ENCODE results near the gene KRTAP12-4.
"Not testable (repeated sequence)": the region's sequence is repeated elsewhere in the genome, so short reads cannot be mapped to it uniquely, and the experiment has no call there.

KRTAP12-4 gene

DNA sequence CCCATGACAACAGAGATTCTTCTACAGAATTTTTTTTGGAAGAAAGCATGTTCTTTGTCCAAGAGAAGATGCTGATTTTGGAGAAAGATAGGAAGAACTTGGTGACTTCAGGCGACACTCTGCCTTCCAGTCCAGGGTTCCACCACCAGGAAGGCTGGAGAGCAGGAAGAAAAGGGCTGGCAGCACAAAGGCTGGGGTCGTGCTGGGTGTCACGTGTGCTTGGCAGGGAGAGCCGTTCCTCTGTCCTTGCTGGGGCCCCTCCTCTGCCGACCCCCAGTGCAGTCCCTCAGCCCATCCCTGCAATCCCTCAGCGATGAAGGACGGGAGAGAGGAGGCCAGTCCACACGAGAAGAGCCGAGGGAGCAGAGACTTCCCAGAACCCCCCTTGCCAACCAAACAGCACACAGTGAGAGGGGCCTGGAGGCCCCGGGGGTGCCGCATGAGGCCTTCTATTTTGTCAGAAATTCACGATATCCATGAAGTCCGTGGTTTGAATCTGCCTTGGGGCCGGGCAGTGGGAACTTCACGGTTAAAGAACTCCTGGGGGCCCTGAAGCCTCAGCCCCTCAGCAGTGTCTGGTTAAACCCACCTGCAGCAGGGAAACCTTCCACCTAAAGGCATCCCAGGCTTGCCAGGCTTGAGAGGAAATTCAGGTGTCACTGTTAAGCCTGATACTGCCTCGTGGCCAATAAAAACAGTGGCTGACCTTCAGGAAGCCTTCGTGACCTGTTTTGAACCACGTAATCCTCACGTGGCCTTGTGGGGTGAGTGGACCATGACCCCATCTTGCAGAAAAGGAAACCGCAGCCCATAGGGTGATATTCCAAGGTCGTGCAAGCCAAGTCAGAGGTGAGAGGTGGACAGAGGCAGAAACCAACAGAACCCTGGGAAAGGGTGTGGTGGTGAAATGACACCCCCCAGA lies 45.9 kb upstream of the KRTAP12-4 start:
- H3K27ac ChIP-seq = no peak overlapping the region
- TF ChIP-seq, protein P1, sequence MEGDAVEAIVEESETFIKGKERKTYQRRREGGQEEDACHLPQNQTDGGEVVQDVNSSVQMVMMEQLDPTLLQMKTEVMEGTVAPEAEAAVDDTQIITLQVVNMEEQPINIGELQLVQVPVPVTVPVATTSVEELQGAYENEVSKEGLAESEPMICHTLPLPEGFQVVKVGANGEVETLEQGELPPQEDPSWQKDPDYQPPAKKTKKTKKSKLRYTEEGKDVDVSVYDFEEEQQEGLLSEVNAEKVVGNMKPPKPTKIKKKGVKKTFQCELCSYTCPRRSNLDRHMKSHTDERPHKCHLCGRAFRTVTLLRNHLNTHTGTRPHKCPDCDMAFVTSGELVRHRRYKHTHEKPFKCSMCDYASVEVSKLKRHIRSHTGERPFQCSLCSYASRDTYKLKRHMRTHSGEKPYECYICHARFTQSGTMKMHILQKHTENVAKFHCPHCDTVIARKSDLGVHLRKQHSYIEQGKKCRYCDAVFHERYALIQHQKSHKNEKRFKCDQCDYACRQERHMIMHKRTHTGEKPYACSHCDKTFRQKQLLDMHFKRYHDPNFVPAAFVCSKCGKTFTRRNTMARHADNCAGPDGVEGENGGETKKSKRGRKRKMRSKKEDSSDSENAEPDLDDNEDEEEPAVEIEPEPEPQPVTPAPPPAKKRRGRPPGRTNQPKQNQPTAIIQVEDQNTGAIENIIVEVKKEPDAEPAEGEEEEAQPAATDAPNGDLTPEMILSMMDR (IDR thresholded peaks at IDR 0.05) = no peak
- no peak for TF ChIP-seq ZFX (IDR thresholded peaks at IDR 0.05; ENCODE audit: borderline replicate concordance)

- no peak overlapping the region for H3K27ac ChIP-seq
- TF ChIP-seq, protein P1 (IDR thresholded peaks at IDR 0.05) = no peak
- no peak for TF ChIP-seq ZFX (IDR thresholded peaks at IDR 0.05; ENCODE audit: borderline replicate concordance)
Observed at GRCh38 chr21:44699502-44700001, 45.1 kb upstream of the KRTAP12-4 start.

DNA sequence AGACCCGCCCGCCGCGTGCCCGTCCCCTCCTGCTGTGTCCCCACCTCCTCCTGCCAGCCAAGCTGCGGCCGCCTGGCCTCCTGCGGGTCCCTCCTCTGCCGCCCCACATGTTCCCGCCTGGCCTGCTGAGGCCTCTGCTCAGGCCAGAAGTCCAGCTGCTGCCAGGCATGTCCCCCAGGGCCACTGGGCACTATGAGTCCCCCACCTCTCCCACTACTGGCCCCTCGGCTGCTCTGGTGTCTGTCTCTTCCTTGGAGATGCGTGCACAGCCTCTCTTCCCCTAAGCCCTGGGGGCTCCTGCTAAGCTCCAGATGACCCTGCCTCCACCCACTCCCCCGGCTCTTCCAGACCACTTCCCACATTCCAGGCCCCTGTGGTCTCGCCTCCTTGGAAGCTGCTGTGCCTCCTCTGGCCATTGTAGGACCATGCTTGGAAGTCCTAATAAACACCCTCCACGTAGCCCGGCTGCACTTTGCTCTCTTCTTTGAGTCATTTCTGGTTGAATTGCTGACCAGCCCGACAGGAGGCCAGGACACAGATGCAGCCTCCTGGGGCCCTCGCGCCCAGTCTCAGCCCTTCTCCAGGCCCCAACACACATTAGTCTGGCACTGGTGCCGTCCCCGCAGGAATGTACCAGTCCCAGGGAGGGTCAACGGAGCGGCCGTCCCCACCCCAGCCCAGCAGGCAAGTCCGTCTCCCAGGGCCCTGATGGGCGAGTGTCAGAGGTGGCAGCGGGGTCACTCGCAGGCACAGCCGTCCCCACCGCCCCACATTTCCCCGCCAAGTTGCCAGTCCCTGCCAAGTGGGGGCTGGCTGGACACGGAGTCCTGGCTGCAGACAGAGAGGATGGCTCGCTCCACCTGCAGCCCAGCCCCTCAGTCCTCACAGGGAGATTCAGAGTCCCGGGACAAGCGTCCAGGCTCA lies 43.6 kb upstream of the KRTAP12-4 start:
- TF ChIP-seq, protein P1 (IDR thresholded peaks at IDR 0.05) = no peak
- no peak for TF ChIP-seq ZFX (IDR thresholded peaks at IDR 0.05; ENCODE audit: borderline replicate concordance)
- H3K27ac ChIP-seq = no peak overlapping the region

DNA sequence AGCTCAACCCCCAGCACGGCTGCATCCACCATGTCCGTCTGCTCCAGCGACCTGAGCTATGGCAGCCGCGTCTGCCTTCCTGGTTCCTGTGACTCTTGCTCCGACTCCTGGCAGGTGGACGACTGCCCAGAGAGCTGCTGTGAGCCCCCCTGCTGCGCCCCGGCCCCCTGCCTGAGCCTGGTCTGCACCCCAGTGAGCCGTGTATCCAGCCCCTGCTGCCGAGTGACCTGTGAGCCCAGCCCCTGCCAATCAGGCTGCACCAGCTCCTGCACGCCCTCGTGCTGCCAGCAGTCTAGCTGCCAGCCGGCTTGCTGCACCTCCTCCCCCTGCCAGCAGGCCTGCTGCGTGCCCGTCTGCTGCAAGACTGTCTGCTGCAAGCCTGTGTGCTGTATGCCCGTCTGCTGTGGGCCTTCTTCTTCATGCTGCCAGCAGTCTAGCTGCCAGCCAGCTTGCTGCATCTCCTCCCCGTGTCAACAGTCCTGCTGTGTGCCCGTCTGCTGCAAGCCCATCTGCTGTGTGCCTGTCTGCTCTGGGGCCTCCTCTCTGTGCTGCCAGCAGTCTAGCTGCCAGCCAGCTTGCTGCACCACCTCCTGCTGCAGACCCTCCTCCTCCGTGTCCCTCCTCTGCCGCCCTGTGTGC lies 42.8 kb upstream of the KRTAP12-4 start, which contains the start of gene KRTAP10-12:
TSS of gene KRTAP10-12 (plus strand) at position 1 of the 639 bp plus-strand sequence. CDS start at position 31, 30 bp downstream.
- H3K27ac ChIP-seq = not testable (repeated sequence)

DNA sequence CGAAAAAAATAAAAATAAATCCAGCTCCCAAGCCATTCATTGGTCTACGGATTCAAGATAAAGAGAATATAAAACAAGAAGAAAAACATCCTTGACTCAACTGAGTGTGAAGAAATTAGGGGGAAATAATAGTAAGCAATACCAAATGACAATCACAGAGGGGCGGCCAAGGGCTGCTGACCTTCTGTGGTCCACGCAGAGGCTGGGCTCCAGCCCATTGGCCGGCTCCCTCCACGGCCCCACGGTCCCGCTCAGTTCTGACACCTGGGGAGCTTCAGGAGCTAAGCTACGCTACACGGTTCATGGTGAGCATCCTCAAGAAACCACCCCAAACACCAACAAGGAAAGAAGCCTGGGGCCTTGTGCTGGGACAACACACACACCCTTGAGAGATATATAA lies 42.1 kb upstream of the KRTAP12-4 start:
- TF ChIP-seq, protein P1 (IDR thresholded peaks at IDR 0.05) = no peak
- TF ChIP-seq ZFX (IDR thresholded peaks at IDR 0.05; ENCODE audit: borderline replicate concordance) = no peak
- H3K27ac ChIP-seq = no peak overlapping the region

DNA sequence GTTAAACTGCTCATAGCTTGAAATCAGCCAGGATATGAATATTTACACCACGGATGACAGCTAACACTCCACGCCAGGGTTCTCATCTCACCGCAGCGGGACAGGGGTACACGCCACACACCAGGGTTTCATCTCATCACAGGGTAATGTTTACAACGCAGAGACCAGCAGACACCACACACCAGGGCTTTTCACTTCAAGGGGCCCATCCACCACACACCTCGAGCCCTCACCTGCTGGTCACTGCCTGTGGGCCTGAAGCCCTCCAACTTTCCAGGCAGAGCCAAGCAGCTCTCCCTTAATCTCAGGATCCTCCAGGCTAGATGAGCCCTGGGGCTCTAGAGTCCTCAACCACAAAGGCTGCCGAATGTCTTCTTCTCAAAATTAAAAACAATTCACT lies 41.2 kb upstream of the KRTAP12-4 start:
- H3K27ac ChIP-seq = no peak overlapping the region
- TF ChIP-seq ZFX (IDR thresholded peaks at IDR 0.05; ENCODE audit: borderline replicate concordance) = no peak
- TF ChIP-seq, protein P1 (IDR thresholded peaks at IDR 0.05) = no peak

DNA sequence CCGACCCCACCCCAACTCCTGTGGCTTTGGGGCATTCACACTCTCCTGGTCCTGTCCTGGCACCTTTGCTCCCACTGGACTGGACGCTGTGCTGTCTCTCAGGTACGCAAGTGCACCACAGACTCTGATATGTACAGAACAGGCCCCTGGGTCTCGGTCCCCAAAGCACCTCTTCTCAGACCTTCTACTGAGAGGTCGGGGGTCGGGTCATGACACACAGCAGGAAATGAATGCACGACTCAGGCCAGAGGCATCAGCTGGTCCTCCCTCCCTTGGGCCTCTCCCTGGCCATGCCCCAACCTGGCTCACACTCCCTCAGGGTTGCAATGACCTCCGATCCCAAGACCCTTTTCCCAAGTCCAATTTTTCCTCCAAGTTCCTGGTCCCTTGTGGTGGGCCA lies 40.7 kb upstream of the KRTAP12-4 start:
- no peak overlapping the region for H3K27ac ChIP-seq
- TF ChIP-seq, protein P1 (IDR thresholded peaks at IDR 0.05) = no peak
- no peak for TF ChIP-seq ZFX (IDR thresholded peaks at IDR 0.05; ENCODE audit: borderline replicate concordance)
